PC-9 (cell line): ENCODE data around the gene SYNE1. TPM values are rescaled to one million over a fixed set of nuclear protein-coding genes. Genes with fewer than 3 reads are reported as not detected.

Source experiments
- BruUV-seq: library from RNA; stranded (reverse); fragments of 400-500 nt; replicated peaks from 2 replicates; lab custom pipeline; 2021; lab: Mats Ljungman, UMichigan
- CTCF ChIA-PET: fragments of 300-600 bp; sonication (Branson Sonifier 250); formaldehyde crosslinking; loops from one replicate; lab custom pipeline; 2022; ENCODE audit warnings: antibody characterized with exemption; lab: Charles Lee
- POLR2A ChIA-PET: fragments of 300-600 bp; sonication (Branson Sonifier 250); formaldehyde crosslinking; loops from one replicate; lab custom pipeline; 2022; ENCODE audit warnings: antibody characterized with exemption; ENCODE audit not compliant: unreplicated experiment; lab: Charles Lee
- DNase-seq, 2 experiments: peaks; one replicate each; pipeline versions ENCODE4 v3.0.0 to v3.0.0-alpha.2; 2015 to 2022; ENCODE audit warnings: mixed read lengths in 1 of 2
- H2AFZ ChIP-seq: fragments of 200-600 bp; sonication (generic); 2 replicates; pipeline ENCODE4 v1.8.1; 2017; ENCODE audit warnings: antibody characterized with exemption
- H3F3A ChIP-seq: fragments of 200-600 bp; sonication (generic); 2 replicates; pipeline ENCODE4 v1.8.1; 2017; ENCODE audit warnings: antibody characterized with exemption, mild to moderate bottlenecking, low read depth; ENCODE audit not compliant: insufficient read depth
- H3K27ac ChIP-seq: fragments of 200-600 bp; sonication (generic); 2 replicates; pipeline ENCODE4 v1.6.1; 2016; ENCODE audit warnings: mixed run types
- H3K27me3 ChIP-seq: fragments of 200-600 bp; sonication (generic); 2 replicates; pipeline ENCODE4 v1.6.1; 2016; ENCODE audit warnings: low read depth, mixed run types; ENCODE audit not compliant: insufficient read depth
- H3K36me3 ChIP-seq: fragments of 200-600 bp; sonication (generic); 2 replicates; pipeline ENCODE4 v1.6.1; 2016; ENCODE audit warnings: low read depth, mixed run types
- H3K4me1 ChIP-seq: fragments of 200-600 bp; sonication (generic); replicated peaks from 2 replicates; pipeline ENCODE4 v1.6.1; 2016; ENCODE audit warnings: mixed run types; ENCODE audit not compliant: insufficient read depth
- H3K4me2 ChIP-seq: fragments of 200-600 bp; sonication (generic); 2 replicates; pipeline ENCODE4 v1.6.1; 2017; ENCODE audit warnings: mixed run types
- H3K4me3 ChIP-seq: fragments of 200-600 bp; sonication (generic); 2 replicates; pipeline ENCODE4 v1.6.1; 2016; ENCODE audit warnings: mixed run types
- H3K79me2 ChIP-seq: fragments of 200-600 bp; sonication (generic); 2 replicates; pipeline ENCODE4 v1.6.1; 2017; ENCODE audit warnings: low read depth, mixed run types
- H3K9me2 ChIP-seq: fragments of 200-600 bp; sonication (generic); 2 replicates; pipeline ENCODE4 v1.8.1; 2017; ENCODE audit warnings: mild to moderate bottlenecking; ENCODE audit not compliant: insufficient read depth
- H3K9me3 ChIP-seq: fragments of 200-600 bp; sonication (generic); 2 replicates; pipeline ENCODE4 v1.8.1; 2016; ENCODE audit warnings: low read depth; ENCODE audit not compliant: insufficient read depth
- H4K20me1 ChIP-seq: fragments of 200-600 bp; sonication (generic); 2 replicates; pipeline ENCODE4 v1.8.1; 2017; ENCODE audit not compliant: insufficient read depth
- CTCF ChIP-seq: fragments of 200-600 bp; sonication (generic); conservative IDR thresholded peaks from 2 replicates; pipeline ENCODE4 v1.6.1; 2017; ENCODE audit warnings: mixed run types, antibody characterized with exemption, mild to moderate bottlenecking, moderate library complexity
- EZH2 ChIP-seq: fragments of 200-600 bp; sonication (generic); IDR thresholded peaks from 2 replicates; pipeline ENCODE4 v1.8.0; 2017; ENCODE audit warnings: antibody characterized with exemption, low read depth
- intact Hi-C: fragments of 100-400 bp; cut with micrococcal nuclease; formaldehyde crosslinking; loops from one replicate; pipeline ENCODE4 v1.10.0; 2022; ENCODE audit not compliant: unreplicated experiment
- total RNA-seq: library from RNA; stranded (reverse); gene quantifications from 2 replicates; pipeline ENCODE4 v1.2.3, GENCODE V29; 2021

SYNE1 gene
- total RNA-seq, 1 experiment from 2014 or later: 13.4 TPM

- intact Hi-C loops: no loop called here
- Histone ChIP-seq H2AFZ (no peak overlapping the region), H3K79me2 (no peaks in the 10 kb centered on the region), H3K27me3 (no peaks in the 10 kb centered on the region), H3K4me1 (no peaks in the 10 kb centered on the region), H3K9me3 (no peaks in the 10 kb centered on the region), H4K20me1 (no peaks in the 10 kb centered on the region), H3K36me3 (no peaks in the 10 kb centered on the region), H3K4me3 (no peak overlapping the region), H3F3A (no peaks in the 10 kb centered on the region), H3K27ac (no peak overlapping the region), H3K4me2 (no peak overlapping the region), H3K9me2 (no peaks in the 10 kb centered on the region)
- ChIA-PET CTCF (no interaction called here), POLR2A (no interaction called here)
- TF ChIP-seq CTCF (no peak), EZH2 (no peak)
- no peak for DNase-seq
- BruUV-seq: no TSS peak
Observed at GRCh38 chr6:152543519-152543918, 93.6 kb downstream of the SYNE1 start.

- Histone ChIP-seq H3F3A (no peaks in the 10 kb centered on the region), H3K79me2 (no peaks in the 10 kb centered on the region), H3K27me3 (no peaks in the 10 kb centered on the region), H3K4me2 (no peak overlapping the region), H4K20me1 (no peaks in the 10 kb centered on the region), H3K9me2 (no peaks in the 10 kb centered on the region), H3K36me3 (no peaks in the 10 kb centered on the region), H3K9me3 (no peaks in the 10 kb centered on the region), H3K4me1 (no peaks in the 10 kb centered on the region), H3K27ac (no peak overlapping the region), H2AFZ (no peak overlapping the region), H3K4me3 (no peak overlapping the region)
- intact Hi-C loops: no loop called here
- TF ChIP-seq EZH2: no peak
- no peak for TF ChIP-seq CTCF
- CTCF ChIA-PET: no interaction called here
- POLR2A ChIA-PET: no interaction called here
- no peak for DNase-seq
- no TSS peak for BruUV-seq
Observed at GRCh38 chr6:152540381-152540780, 96.8 kb downstream of the SYNE1 start.

- no peaks in the 10 kb centered on the region for H3K9me2 ChIP-seq
- peaks cover 11% of the 10 kb centered on the region for H3K4me1 ChIP-seq
- peaks cover 3% of the 10 kb centered on the region; the same call in 1 of the 2 replicates for H3F3A ChIP-seq
- no peak overlapping the region for H3K27ac ChIP-seq
- intact Hi-C loops: no loop called here
- no peak for TF ChIP-seq EZH2
- no peak for TF ChIP-seq CTCF
- H4K20me1 ChIP-seq: no peaks in the 10 kb centered on the region
- no peak overlapping the region for H2AFZ ChIP-seq
- no peaks in the 10 kb centered on the region for H3K36me3 ChIP-seq
- no peak overlapping the region for H3K4me2 ChIP-seq
- ChIA-PET CTCF (no interaction called here), POLR2A (no interaction called here)
- no peaks in the 10 kb centered on the region for H3K9me3 ChIP-seq
- H3K79me2 ChIP-seq: no peaks in the 10 kb centered on the region
- BruUV-seq: no TSS peak
- no peak overlapping the region for H3K4me3 ChIP-seq
- DNase-seq: no peak
- no peaks in the 10 kb centered on the region for H3K27me3 ChIP-seq
Observed at GRCh38 chr6:152534541-152534940, 102.6 kb downstream of the SYNE1 start.
